ENCODE measurements around the gene NCKAP1.

GRCh38 chr2:182915369-182916326, 122.6 kb downstream of the NCKAP1 start:
- TF ChIP-seq POLR2A (IDR thresholded peaks at IDR 0.05): no peak
- TF ChIP-seq CTCF (IDR thresholded peaks at IDR 0.05 in 8 of 11, conservative IDR thresholded peaks at IDR 0.05 in 3 of 11): no peak
- TF ChIP-seq POLR2AphosphoS5 (IDR thresholded peaks at IDR 0.05): no peak
